Ammon's horn (tissue), 1 donor: Measurements from ENCODE around the gene PCBD1.
"Not testable (repeated sequence)": the region's sequence is repeated elsewhere in the genome, so short reads cannot be mapped to it uniquely, and the experiment has no call there.

Experiments
- DNase-seq: peaks from one replicate; pipeline ENCODE4 v3.0.0-alpha.2; 2016; ENCODE audit warnings: low spot score

The PCBD1 gene

DNA sequence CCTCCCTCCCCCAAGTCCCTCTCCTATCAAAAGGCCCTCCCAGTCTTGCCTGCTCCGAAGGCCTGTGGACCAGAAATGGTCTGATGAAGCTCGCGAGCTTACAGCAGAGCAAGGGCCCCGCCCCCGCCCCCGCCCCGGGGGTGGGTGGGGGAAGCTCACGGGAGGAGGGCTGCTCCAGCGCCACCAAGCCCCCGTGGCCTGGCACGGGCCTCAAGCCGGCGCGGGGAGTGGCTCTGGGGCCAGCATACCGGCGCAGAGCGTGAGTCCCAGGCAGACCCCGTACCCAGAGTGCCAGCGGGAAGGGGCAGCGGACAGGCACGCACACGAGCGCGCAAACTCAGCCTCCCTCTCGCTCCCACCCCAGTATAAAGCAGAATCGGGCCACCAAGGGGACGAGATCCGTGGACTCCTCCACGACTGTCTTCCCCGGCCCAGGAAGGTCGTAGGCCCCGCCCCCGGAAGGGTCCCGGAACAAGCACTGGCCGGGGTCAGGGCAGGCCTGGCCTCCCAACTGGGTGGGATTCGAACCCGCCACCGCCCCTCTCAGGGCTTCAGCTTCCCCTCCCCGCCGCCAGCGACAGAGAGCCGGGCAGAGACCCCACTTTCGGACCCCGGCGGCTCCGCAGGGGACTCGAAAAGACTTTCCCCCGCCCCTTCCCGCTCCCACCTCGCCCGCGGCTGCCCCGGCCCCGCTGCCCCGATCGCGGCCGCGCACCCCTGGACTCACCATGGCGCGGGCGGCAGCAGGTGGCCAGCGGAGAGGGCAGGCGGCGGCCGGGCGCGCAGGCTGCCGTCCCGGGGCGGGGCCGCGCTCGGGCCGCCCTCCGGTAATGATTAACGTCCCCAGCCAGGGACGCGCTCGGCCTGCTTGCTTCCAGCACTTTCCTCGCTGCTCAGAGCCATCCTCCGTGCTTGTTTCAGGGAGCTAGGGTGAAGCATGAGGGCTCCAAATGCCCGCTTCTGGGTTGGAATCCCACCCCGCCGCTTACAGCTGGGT is at the start of gene PCBD1:
Gene PCBD1, minus strand, starts transcription at position 762 of the 997 bp plus-strand sequence. Its CDS starts 32 bp downstream, at position 730.
- peak; percentile 74 for DNase-seq

DNA sequence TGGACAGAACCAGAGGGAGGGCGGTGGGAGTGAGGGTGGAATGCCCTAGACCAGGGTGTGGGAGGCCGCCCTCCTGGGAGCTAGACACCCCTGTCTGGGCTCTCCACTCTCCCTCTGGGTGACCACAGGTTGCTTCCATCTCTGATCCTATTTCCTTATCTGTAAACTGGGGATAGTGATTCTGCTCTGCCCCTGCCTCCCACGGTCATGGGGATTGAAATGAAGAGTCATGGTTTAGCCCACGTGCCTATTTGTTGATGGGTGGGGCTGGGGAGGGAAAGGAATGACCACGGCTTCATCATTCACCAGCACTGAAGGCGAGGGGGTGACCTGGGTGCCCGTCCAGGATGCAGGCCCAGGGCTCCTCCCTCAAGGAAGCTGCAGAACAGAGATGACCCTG is 49.3 kb upstream of the PCBD1 start:
- no peak for DNase-seq

DNA sequence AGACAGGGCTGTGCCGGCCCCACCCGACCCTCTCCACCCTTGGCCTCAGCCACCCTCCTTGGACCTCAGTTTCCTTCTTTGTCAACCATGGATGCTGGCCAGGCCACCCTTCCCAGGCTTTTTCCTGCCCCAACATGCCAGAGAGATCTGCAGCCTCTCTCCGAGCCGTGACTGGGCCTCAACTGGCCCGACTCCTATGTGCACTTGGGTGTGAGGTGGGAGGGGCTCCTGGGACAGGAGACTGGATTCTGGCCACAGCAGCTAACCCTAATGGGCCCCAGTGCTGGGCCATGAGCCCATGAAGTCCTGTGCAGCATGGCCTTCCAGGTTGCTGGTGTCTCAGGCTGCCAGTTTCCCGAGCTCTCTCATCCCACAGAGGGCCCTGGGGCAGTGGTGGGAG is 47.7 kb upstream of the PCBD1 start:
- no peak for DNase-seq

DNA sequence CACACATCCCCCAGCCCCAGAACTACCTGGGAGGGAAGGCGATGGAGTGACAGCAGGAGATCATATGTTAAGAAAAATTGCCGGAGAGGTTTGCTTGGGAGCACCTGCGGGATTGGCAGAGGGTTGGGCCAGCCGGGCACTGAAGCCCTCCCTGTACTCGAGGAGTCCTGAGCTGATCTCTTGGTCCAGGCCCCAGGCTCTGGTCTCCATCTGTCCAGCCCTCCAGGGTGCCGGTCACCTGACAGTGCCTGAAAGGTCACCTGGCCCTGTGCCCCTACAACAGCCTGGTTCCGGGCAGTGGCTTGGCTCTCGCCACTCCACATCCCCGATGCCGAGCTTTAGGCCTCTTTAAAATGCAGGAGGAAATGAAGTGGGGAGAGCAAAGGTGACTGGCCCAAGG is 47.3 kb upstream of the PCBD1 start:
- no peak for DNase-seq

DNA sequence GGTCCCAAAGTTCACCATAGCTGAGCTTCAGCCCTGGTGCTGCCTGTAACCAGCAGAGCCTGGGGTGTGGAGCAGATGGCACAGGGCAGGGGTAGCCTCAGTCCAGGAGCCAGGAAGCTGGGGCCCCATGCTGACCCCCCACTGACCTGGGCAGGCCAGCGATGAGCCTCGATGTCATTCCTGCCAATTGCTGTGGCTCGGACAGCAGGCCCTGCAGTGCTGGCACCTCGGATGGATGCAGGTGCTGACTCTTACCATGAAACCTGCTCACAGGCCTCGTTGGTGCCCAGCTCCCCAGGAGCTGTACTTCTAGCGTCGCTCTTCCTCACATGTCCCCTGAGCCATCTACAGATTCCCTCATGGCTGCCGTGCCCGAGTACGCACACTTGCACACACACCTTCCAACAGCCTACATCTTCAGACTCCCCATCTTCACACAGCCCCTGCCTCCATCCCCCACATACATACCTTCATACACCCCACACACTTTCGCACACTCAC is 46.8 kb upstream of the PCBD1 start:
- DNase-seq, result no peak

DNA sequence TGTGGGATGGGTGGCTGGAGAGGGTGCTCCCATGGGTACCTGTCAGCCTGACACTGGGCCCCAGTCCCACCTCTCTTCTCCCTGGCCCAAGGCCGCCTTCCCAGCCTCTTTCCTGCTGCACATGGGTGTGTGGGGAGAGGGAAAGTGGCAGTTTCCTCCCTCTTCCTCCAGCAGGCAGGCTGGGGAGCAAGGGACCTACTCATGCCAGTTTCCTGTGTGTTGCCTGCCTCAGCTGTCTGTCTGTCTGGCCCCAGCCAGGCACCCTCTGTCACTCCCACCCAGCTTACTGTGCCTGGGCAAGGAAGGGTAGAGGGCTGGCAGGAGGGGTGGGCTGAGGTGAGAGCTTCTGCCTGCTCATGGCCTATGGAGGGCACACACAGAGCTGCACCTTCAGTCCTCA is 46.3 kb upstream of the PCBD1 start:
- no peak for DNase-seq

DNA sequence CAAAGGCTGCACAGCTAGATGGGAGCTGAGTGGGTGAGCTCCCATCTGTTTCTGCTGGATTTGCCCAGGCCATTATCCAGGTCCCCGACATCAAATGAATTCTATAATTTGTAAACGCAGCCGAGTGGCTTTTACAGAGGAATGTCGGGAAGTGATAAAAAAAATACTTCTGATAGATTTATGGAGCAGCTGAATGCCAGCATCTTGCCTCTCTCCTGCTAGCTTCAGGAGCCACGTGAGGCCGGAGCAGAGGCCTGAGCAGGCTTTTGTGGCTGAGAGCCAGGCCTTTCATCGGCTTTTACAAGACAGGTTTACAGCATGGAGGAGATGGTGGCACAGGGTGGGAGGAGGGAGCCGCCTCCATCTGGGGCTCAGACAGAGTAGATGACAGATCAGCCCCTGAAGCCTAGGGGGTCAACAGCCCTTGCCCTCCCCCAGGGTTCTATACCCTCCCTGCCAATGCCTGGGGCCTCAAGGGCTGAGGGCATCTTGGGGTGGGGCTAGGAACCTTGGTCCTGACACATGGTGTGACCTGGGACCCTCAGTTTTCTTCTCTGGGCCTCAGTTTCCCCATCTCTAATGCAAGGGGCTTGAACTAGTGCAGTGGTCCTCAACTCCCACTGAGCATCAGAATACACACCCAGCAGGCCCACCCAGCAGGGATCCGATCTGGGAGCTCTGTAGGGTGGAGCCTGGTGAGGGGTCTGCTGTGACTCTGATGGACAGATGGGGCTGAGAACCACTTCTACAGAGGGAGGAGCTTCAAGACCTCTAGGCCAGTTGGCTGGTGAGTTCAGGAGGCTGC is 44.2 kb upstream of the PCBD1 start:
- DNase-seq, result no peak

DNA sequence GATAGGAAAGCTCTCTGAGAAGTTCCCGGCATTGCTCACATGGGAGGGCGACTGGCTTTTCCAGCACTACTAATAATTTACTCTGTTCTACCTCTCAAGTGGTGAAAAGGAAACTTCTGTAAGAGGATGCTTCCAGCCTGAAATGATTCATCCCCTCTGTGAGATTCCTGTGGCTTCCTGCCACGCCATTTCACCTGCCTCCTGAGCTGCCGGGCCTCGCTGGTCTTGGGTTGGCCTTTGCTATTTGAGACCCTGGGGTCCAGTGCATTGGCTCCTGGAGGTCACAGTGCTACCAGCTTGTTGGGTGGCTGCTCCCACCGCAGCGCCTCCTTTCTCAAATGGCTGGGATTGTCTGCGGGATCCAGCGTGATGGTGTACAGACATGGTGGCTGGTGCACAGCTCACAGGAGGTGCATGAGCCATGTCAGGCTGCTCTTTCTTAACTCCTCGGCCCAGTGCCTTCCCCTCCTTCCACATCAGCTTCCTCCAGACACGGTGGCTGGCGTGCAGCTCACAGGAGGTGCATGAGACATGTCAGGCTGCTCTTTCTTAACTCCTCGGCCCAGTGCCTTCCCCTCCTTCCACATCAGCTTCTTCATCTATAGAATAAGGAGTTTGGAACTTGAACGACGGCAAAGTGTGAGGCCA is 42.9 kb upstream of the PCBD1 start:
- no peak for DNase-seq

DNA sequence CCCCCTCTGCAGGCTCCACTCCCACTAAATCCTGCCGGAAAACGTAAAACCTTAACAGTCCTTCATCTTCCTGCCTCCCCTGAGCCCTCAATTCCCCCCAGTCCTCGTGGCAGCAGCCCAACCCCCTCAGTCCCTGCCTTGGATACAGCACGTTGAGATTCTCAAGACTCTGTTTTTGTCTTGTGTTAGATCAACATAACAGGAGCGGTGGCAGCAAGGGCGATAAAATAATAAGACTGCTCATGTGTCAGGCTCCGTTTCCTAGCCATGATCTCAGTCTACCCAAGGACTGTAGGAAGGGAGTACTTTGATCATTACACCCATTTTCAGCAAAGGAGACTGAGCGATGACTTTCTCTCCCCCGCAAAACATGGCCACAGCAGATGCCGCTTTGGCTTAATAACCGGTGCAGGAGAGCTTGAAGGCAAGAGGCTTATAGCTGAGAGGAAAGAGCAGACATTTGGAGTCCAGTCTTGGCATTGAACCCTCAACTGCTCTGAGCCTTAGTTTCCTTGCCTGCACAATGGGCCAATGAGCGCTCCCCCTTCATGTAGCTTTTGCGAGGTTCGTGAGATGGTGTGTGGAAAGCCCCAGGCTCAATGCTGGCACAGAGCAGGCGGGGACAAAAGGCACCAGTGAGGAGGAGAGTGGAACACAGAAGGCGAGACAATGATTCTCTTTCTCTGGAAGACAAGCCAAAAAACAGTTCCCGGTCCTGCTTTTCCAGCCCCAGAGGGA is 42.1 kb upstream of the PCBD1 start:
- peak; percentile 56 for DNase-seq

DNA sequence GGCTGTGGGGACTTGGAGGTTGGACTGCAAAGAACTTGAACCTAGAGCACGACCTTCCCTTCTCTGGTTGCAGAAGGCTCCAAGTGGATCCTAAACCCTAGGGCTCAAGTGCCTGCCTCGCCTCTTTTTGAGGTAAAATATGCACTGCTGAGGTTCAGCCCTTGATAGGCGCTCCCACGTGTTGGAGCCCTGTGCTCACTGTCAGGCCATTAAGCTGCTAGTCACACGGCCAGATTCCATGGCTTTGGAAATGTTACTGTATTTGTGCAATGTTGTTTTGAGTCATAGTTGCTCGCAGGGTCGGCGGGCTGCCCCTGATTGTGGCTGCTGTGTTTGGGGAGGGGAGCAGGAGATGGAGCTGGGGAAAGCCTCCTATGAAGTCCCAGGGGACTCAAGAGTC is 39.8 kb upstream of the PCBD1 start:
- no peak for DNase-seq

DNA sequence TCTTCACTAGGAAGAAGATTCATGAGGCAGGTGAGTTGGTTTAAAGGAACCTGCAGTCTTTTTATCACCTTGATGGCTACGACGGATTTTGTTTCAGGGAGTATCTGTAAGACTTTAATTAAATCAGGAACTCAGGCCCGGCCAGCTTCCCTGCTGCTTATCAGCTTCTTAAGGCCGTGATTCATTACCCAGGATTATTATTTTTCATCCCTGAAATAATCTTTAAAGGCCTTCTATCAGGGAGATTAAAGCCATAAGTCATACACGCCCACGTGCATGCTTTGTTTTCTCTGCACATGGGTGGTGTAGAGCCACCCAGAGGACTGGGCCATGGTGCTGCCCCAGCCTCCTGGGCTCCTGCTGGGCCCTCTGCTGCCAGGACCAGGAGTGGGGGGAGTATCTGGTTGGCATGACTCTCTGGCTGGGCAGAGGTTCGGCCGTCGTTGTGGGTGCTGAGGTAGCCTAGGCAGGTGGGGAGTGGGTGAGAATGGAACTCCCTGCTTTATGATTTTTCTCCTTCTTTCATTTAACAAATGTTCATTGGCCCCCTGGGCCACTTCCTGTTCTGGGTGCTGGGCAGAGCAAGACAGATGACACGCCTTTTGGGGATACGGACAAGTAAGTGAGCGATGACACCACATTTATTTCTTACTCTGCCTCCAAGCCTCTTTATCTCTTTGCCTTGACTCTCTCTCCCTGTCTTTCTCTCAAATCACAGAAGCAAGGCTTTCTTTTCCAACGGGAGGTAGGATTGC is 39.0 kb upstream of the PCBD1 start:
- no peak for DNase-seq

DNA sequence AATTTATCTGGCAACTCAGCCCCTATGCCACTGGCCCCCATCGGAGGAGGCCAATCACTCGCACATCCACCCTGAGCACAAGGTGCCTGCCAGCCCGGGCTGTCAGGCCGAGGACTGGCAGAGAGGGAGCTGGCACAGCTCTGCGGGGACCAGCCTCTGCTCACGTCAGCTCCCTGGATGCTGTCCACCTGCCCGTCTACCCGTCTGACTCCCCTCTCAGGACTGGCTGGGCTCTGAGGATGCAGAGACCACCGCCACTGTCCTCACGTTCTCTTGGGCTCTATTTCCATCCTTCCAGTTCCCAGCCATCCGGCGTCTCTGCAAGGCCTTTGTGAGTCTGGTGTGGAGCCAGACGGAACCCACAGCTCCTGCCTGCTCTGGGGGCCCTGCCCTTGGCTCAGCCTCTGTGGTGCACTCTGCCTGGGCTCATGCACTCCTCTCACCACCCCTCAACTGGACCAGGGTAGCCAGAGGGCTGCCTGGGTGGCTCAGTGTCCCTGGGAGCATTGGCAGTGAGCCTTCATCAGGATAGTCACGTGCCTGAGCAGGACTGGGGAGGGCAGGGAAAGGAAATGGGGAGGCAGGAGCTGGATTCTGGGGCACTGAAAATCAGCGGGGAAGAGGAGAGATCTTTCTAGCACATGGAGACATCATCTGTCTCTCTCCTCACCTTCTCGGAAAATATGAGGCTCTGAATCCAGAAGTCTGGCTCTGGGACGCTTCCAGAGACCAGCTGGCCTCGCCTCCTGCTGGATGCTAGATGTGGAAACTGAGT is 38.0 kb upstream of the PCBD1 start:
- no peak for DNase-seq

DNA sequence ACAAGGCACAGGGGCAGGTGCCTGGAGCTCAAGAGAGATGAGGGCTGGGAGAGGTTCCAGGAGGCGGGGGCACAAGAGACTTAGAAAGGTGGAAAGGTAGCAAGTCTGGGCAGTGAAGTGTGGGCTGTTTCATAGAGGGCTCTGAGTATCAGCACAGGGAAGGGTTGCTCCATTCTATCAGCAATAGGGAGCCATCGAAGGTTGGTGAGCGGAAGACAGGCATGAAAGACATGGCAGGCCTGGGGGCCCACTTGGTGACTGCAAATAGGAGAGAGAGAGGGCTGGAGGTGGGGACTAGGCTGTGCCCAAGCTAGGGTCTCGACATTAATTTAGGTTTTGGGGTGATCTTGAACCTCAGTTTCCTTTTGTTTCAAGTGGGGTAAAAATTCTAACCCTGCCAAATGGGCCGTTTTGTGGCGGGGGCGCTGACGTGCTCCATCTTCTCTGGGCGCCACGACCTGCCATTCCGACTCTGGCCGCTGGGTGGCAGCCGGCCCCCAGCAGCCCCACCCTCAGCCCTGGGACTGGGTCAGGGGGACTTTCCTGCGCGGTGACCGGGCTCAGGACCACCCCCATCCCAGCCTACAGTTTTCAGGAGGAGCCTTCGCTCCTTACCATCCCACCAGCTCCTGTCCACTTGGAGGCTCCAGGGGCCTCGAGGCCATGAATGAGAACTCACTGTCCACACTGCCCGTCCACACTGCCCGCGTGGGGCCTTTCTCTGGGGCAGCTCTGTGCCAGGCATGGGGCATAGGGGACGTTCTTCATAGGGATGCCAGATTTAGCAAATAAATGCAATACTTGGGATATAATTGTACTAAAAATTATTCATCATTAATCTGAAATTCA is 37.2 kb upstream of the PCBD1 start:
- peak; percentile 42 for DNase-seq

DNA sequence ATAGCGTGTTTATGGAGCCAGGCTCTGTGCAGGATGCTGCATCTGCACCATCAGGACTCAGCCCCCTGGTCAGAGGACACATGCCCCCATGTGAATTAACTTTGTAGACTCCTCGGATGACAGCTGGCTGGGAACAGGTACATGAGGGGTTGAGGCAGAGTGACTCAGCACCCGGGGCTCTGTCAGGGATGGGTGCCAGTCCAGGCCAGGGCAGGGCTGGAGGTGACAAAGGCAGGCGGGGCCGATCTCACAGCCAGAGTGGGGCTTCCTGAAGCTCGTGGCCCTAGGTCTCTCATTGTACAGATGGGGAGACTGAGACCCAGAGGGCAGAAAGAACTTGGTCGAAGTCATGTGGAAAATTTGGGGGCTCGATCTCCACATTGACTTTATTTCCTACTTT is 35.3 kb upstream of the PCBD1 start:
- no peak for DNase-seq

DNA sequence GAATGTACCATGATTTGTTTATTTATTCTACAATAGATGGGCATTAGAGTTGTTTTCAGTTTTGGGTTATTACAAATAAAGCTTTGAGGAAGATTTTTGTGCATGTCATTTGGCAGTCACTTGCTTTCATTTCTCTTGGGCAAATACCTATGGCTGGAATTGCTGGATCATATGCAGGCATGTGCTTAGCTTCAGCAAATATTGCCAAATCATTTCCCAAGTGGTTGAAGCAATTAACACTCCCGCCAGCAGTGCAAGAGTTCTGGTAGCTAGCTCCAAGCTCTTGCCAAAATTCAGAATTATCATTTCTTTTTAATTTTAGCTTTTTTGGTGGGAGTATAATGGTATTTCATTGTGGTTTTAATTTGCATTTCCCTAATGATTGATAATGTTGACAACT is 32.9 kb upstream of the PCBD1 start:
- no peak for DNase-seq

DNA sequence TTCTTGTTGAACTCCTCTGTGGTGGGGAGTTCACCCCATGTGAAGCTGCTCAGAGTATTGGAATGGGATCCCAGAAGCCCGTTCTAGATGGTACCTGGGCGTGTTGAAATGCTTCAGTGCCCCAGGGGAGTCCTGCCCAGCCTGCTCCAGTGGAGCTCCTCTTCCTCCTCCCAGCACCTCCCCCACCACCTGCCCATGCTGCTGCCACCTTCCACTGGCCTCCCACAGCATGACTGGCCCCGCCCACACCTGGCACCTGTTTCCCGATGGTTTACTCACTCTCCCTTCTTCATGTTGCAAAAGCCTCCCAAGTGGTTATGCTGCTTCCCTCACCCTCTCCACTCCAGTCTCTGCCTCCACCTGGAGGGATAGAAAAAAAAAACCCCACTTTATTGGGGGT is 32.2 kb upstream of the PCBD1 start:
- DNase-seq, result no peak

DNA sequence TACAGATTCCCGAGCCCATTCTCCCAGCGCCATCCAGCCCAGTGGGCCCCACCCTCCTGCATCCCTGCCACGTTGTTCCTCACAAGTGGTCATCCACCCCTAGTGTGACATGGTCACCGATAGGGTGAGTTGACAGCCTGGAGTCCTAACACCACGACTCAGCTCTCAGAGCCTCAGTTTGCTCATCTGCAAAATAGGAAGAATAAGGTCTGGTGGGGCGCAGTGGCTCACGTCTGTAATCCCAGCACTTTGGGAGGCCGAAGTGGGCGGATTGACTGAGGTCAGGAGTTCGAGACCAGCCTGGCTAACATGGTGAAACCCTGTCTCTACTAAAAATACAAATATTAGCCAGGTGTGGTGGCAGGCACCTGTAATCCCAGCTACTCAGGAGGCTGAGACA is 31.5 kb upstream of the PCBD1 start:
- not testable (repeated sequence) for DNase-seq

DNA sequence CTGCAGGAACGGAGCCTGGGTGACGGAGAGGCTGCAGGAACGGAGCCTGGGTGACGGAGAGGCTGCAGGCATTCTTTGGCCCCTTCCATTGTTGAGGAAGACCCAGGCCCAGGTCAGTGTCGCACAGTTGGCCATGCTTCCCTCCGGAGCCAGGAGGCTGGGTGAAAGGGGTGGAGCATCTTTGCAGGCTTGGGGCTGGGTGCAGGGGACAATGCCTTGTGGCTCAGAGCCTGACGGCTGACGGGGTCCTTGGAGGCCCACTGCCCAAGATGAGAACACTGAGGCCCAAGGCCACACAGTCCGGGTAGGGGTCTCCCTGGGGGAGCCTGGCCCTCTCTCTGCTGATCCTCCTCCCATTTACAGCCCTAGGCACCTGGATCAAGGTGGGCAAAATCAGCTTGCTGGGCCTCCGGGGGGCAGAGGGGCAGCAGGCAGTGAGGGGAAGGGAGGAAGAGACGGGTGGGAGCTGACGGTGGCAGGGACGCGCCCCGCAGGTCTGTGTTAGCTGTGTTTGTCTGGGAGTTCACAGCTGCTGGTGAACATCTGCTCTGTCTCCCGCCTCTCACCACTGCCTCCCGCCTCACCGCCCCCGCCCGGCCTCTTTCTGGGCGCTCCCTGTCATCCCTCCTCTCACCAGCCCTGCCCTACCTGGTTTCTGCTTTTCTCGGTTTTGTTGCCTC is 30.6 kb upstream of the PCBD1 start:
- DNase-seq, result no peak

DNA sequence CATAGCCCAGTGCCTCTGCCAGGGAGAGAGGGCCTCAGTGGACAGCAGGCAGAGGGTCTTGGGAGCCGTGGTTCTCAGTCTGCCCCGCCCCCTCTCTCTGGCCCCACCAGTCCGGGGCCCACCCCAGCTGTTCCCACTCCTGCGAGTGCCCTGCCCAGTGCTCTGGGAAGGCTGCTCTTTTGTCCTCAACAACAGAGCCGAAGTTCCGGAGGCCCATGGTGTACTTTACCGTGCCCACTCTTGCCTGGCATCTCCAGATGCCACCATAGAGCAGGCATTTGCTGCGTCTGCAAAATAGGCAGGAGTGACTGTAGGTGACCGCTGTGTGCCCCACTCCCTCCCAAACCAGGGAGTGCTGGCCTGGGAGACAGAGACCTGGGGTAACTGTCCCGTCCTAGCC is 29.3 kb upstream of the PCBD1 start:
- no peak for DNase-seq
